Amniotic stem cell (primary cell): ENCODE measurements around the gene SMC6.
A peak's percentile ranks its signal among the peaks of the same experiment; 100 is the strongest.

Source experiments
- DNase-seq: peaks from one replicate; lab custom pipeline; 2025; lab: John Stamatoyannopoulos, UW

SMC6 gene, protein sequence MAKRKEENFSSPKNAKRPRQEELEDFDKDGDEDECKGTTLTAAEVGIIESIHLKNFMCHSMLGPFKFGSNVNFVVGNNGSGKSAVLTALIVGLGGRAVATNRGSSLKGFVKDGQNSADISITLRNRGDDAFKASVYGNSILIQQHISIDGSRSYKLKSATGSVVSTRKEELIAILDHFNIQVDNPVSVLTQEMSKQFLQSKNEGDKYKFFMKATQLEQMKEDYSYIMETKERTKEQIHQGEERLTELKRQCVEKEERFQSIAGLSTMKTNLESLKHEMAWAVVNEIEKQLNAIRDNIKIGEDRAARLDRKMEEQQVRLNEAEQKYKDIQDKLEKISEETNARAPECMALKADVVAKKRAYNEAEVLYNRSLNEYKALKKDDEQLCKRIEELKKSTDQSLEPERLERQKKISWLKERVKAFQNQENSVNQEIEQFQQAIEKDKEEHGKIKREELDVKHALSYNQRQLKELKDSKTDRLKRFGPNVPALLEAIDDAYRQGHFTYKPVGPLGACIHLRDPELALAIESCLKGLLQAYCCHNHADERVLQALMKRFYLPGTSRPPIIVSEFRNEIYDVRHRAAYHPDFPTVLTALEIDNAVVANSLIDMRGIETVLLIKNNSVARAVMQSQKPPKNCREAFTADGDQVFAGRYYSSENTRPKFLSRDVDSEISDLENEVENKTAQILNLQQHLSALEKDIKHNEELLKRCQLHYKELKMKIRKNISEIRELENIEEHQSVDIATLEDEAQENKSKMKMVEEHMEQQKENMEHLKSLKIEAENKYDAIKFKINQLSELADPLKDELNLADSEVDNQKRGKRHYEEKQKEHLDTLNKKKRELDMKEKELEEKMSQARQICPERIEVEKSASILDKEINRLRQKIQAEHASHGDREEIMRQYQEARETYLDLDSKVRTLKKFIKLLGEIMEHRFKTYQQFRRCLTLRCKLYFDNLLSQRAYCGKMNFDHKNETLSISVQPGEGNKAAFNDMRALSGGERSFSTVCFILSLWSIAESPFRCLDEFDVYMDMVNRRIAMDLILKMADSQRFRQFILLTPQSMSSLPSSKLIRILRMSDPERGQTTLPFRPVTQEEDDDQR

GRCh38 chr2:17753803-17754663 is at the start of gene SMC6, which contains the start of gene GEN1:
Gene SMC6, minus strand, starts transcription at chr2:17753810. Its CDS starts 7,864 bp downstream, at chr2:17745946.
Gene GEN1, plus strand, starts transcription at chr2:17754138. Its CDS starts 5,806 bp downstream, at chr2:17759944.
- DNase-seq: peak; percentile 91

DNA sequence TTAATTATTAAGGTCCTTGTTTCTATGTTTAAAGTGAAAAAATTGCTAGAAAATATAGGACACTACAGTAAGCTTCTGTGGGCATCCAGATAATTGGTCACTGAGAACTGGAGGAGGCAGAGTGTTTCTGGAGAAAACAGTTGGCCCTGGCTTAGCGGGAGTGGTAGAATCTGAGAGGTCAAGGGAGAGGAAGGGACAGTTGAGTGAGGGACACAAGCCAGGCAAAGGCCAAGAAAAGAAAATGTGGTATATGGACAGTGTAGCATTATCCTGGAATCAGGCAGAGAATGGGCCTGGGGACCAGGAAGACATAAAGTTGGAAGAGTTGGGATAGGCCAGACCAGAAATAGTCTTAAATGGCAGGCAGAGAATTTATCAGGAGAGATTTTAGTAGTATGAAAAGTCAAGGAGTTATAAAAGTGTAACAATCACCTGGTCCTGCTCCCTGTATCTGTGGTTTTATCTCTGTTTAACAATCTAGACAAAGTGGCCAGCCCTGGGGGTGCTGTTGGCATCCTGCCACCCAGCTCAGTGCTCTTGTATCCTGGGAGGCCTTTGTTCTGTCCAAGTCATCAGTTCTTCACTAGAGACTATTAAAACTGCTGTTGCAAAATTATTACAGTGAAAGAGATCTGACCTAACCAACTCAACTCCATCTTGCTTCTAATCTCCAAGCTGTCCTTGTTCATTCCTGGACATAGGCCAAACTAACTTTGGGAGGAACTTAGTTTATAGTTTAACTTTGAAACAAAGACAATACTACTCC is 47.3 kb upstream of the SMC6 start:
- DNase-seq: no peak

GRCh38 chr2:17800219-17800618 is 46.6 kb upstream of the SMC6 start:
- DNase-seq: no peak

DNA sequence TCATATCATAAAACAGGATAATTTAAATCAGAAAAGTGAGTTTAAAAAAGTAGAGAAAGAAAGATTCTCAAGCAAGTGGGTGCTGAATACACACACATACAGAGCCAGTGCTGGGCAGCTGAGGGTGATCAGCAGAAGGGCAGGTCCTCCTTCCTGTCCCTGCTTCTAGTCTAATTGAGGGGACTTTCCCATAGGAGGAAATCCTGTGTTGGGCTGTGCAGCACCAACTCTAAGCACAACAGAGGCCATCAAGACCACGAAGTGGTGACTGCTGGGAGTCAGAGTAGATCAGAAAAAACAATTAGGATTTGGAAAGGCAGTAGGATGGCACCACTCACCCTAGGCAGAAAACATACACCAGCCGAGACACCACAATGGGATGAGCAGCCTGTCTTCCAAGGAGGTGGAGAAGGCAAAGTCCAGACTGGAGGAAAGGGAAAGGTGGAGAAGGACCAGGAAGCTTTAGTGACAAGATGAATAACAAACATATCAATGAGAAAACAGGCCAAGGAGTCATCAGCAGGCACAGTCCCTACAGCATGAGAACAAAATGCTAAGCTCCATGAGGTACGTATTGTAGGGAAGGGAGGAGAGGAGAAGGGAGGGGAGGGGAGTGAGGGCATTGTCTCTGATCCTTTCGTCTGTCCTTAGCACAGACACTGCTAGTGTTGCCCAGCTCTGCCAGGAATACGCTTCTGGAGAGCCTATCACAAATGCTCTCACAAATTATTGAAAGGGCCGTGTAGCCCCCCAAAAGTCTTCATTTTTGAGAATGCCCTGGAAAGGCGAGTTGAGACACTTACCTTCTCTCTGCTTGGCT is 45.9 kb upstream of the SMC6 start:
- no peak for DNase-seq

- no peak for DNase-seq
Measured at GRCh38 chr2:17798338-17798737, 44.7 kb upstream of the SMC6 start.

DNA sequence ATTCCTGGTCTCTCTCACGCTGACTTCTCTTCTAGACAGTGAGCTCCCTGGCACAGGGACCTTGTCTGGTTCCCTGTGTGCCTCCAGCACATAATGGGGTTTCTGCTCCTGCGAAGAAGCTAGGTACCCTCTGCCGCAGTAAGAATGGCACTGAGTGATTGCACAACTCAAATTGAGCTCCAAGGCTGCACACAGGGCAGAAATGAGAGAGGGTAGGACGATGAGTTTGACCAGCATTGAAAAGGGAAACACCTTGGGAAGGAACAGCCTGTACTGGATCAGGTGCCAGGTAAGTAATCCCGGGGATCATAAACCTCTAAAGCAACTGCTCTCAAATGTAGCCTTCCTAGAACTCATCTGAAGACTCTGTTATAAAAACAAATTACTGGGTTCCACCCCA is 41.7 kb upstream of the SMC6 start:
- no peak for DNase-seq

GRCh38 chr2:17793803-17794354 is 40.3 kb upstream of the SMC6 start:
- DNase-seq: no peak

DNA sequence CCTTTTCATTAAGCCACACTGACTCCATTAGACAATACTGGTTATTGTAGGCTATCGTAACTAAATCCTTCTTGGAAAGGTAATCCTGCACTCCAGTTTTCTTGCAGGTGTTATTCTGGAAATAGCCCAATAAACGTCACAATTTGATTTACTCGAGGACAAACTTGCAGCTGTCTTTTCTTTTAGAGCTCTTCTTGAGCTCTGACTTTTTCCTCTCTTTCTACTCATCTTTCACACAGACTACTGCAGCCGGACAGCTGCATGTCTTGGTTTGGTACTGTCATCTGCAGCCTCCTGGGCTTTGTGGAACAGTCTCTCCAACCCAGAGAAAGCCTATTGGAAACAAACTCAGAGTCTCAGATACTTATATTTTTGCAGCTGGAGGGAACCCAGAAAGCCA is 39.7 kb upstream of the SMC6 start:
- DNase-seq: no peak

DNA sequence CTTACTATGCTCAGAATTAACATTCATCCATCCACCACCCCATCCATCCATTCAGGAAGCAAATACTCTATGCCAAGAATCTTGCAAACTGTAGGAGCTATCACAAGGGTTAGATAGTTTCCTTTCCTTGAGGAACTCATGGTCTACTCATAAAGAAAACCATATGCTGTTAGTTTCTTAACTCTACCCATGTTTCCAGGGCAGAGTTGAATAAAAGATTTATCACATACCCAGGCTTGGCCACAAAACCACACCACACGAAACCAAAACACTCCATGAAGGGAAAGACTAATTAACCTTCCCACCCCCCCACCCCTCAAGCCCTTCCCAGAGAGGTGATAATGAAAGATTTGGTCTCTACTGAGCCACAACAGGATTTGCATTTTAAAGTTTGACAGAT is 38.9 kb upstream of the SMC6 start:
- DNase-seq: no peak

DNA sequence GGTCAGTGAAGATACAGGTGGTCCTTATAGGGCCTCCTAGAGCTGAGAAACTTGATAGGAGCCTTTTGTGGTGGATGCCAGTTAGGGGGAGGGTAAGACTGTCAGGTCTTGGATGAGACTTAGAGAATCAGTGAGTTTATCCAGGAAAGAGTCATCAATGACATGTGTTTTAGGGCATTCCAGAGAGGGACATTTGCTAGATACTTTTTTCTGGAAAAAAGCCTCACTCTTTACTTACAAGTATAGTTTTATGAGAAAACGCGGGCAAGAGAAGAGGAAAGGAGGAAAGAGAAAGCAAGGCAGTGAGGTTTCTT is 38.2 kb upstream of the SMC6 start:
- no peak for DNase-seq

DNA sequence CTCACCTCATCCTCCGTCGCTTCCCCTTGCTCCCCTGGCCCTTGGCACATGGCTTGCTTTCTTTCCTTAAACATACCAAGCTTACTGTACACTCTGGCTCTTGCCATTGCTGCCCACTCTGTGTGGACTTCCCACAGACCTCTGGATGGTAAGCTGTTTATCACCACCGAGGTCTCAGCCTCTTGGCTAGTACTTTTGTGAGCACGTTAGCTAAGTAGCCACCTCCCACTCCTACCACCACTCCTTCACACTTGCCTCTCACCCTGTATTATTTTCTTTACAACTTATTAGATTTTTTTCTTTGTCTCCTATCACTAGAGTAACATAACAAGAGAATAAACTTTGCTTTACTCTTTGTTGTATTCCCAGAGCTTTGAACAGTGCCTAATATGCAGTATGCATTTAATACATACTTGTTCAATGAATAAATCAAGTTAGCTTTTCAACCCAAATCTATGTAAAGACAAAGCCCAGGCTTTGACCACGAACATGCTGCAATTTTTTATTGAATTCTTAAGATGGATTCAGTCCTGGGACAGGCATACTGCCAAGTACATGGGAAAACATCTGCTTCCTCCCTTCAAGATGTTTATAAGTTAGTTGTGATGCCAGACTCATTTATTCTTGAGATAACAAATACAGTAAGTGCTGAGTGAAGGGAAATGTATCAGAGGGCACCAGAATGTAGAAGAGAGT is 37.7 kb upstream of the SMC6 start:
- no peak for DNase-seq

GRCh38 chr2:17790536-17790935 is 36.9 kb upstream of the SMC6 start:
- no peak for DNase-seq

GRCh38 chr2:17788773-17789172 is 35.2 kb upstream of the SMC6 start:
- DNase-seq: no peak

DNA sequence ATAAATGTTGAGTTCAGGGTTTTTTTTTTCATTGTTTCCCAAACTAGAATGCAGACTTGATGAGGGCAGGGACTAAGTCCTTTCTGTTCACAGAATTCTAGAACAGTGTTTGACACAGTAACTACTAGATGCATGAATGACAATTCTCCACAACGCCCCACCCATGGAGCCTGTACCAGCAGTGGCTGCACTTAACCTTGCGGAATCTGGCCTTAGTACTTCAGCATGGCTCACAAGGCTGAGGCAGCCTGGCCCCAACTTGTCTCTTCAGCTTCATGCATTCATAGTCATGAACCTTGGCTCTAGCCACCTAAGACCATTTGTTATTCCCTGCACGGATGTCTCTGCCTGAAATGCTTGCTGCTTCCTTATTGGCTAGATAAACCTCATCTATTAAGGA is 33.1 kb upstream of the SMC6 start:
- no peak for DNase-seq

- no peak for DNase-seq
Measured at GRCh38 chr2:17781482-17781881, 27.9 kb upstream of the SMC6 start.

GRCh38 chr2:17780546-17780945 is 26.9 kb upstream of the SMC6 start:
- DNase-seq: no peak

GRCh38 chr2:17772532-17772931 is 18.9 kb upstream of the SMC6 start:
- DNase-seq: no peak

DNA sequence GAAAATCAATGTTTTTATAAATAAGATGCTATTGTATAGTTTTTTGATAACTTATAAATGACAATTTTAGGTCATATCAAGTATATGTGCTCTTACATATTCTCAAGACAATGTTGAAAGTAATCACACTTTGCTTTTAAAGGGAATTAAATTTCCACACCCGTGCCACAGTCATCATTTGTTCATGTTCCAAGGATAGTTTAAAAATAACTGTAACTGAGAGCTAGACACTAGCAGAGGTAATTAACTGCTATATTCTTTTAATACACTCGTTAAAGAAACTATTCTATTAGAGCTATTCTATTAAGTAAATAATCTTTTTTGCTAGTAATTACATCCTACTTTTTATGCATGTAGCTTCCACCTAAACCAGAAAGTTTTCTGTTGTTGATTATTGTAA is 18.3 kb upstream of the SMC6 start:
- DNase-seq: no peak

DNA sequence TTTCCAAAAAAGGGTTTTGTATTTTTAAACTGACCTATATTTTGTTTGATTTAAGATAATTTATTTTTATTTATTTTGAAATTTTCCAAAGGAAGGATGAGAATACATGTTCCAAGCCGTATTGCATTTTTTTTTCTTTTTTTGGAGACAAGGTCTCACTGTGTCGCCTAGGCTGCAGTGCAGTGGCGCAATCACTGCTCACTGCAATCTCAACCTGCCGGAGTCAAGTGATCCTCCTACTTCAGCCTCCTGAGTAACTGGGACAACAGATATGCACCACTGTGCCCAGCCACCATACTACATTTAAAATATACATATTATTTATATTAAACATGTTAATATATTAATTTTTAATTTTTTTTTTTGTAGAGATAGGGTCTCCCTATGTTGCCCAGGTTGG is 15.3 kb upstream of the SMC6 start:
- DNase-seq: no peak
